HG02870 (cell line): ENCODE measurements around the gene ESPL1.
"Not testable (repeated sequence)": the region's sequence is repeated elsewhere in the genome, so short reads cannot be mapped to it uniquely, and the experiment has no call there.

Source experiments
- ATAC-seq: cut with Tn5 transposase; IDR thresholded peaks from one replicate; pipeline ENCODE4 v1.9.1; 2021; ENCODE audit warnings: mild to moderate bottlenecking, moderate library complexity; ENCODE audit not compliant: unreplicated experiment

Gene ESPL1

GRCh38 chr12:53297106-53297505 lies 29.0 kb downstream of the ESPL1 start:
- not testable (repeated sequence) for ATAC-seq

GRCh38 chr12:53298164-53298563 lies 30.1 kb downstream of the ESPL1 start:
- ATAC-seq = no peak

- ATAC-seq = no peak
Measured at GRCh38 chr12:53299101-53299453, 31.0 kb downstream of the ESPL1 start.

- ATAC-seq = peak; percentile 73
Measured at GRCh38 chr12:53299454-53300180, 31.5 kb downstream of the ESPL1 start, which contains the start of gene MYG1. Gene MYG1 (plus strand): TSS chr12:53299695. CDS start chr12:53299738, 43 bp downstream.

GRCh38 chr12:53300187-53300586 lies 32.1 kb downstream of the ESPL1 start:
- ATAC-seq = no peak

- ATAC-seq = no peak
Measured at GRCh38 chr12:53302903-53303302, 34.8 kb downstream of the ESPL1 start.

GRCh38 chr12:53306826-53307225 lies 38.7 kb downstream of the ESPL1 start:
- no peak for ATAC-seq

- ATAC-seq = no peak
Measured at GRCh38 chr12:53308276-53308675, 40.2 kb downstream of the ESPL1 start.

GRCh38 chr12:53313996-53314395 lies 45.9 kb downstream of the ESPL1 start:
- no peak for ATAC-seq

- no peak for ATAC-seq
Measured at GRCh38 chr12:53320352-53321195, 52.5 kb downstream of the ESPL1 start.

- ATAC-seq = peak; percentile 24
Measured at GRCh38 chr12:53324113-53324778, 56.1 kb downstream of the ESPL1 start.

- ATAC-seq = peak; percentile 45
Measured at GRCh38 chr12:53324779-53325510, 56.8 kb downstream of the ESPL1 start.

- no peak for ATAC-seq
Measured at GRCh38 chr12:53325511-53326061, 57.5 kb downstream of the ESPL1 start.

GRCh38 chr12:53326460-53327185 lies 58.5 kb downstream of the ESPL1 start:
- no peak for ATAC-seq

- no peak for ATAC-seq
Measured at GRCh38 chr12:53327435-53328042, 59.4 kb downstream of the ESPL1 start.

- no peak for ATAC-seq
Measured at GRCh38 chr12:53328043-53328435, 59.9 kb downstream of the ESPL1 start.

- ATAC-seq = no peak
Measured at GRCh38 chr12:53330671-53331070, 62.6 kb downstream of the ESPL1 start.

GRCh38 chr12:53332339-53332738 lies 64.2 kb downstream of the ESPL1 start:
- ATAC-seq = not testable (repeated sequence)

- ATAC-seq = no peak
Measured at GRCh38 chr12:53332744-53333143, 64.6 kb downstream of the ESPL1 start.
